HepG2 (cell line): ENCODE data around the gene NAA25. TPM values are rescaled to one million over a fixed set of nuclear protein-coding genes. Genes with fewer than 3 reads are reported as not detected.

Experiments used
- ATAC-seq: fragments of 200-7000 bp; cut with Tn5 transposase; 3 replicates; pipeline ENCODE4 v1.9.1; 2020; ENCODE audit warnings: mild to moderate bottlenecking, moderate library complexity
- BruUV-seq: library from RNA; stranded (reverse); fragments of 400-500 nt; replicated peaks from 2 replicates; lab custom pipeline; 2021; lab: Mats Ljungman, UMichigan
- CTCF ChIA-PET: fragments of 300-600 bp; formaldehyde crosslinking; extraction: SDS; loops from one replicate; lab custom pipeline; 2021; ENCODE audit warnings: low total read pairs, inconsistent platforms, low intra/inter-chr PET ratio; lab: Yijun Ruan, JAX
- POLR2A ChIA-PET: fragments of 350-600 bp; sonication (Branson Sonifier 250); formaldehyde crosslinking; loops from one replicate; lab custom pipeline; 2020; ENCODE audit warnings: antibody characterized with exemption, inconsistent platforms; lab: Yijun Ruan, JAX
- DNase-seq: peaks from one replicate; pipeline ENCODE4 v3.0.0-alpha.2; 2015; ENCODE audit warnings: low spot score
- FAIRE-seq: peaks from 3 replicates; lab custom pipeline; 2011; peaks lifted over from hg19 to GRCh38; lab: Jason Lieb, UNC
- H2AFZ ChIP-seq: one replicate; pipeline ENCODE4 v1.6.1; 2011; ENCODE audit warnings: low read length, inconsistent platforms
- H3K27ac ChIP-seq: fragments of 300-600 bp; 3 replicates; pipeline ENCODE4 v1.8.0; 2011; ENCODE audit warnings: mixed run types, mild to moderate bottlenecking, mixed read lengths, low read length, inconsistent platforms; ENCODE audit not compliant: insufficient read depth; ENCODE audit errors: extremely low read length
- H3K27me3 ChIP-seq, 2 experiments: fragments of 200-600 bp in 1 of 2; 2 replicates in 1 of 2; 3 replicates in 1 of 2; pipeline versions ENCODE4 v1.6.0 to v1.8.0; 2011; ENCODE audit warnings: low read length in 2 of 2, mild to moderate bottlenecking in 2 of 2, moderate library complexity in 2 of 2, inconsistent platforms in 1 of 2; ENCODE audit not compliant: insufficient read depth in 2 of 2, control insufficient read depth in 1 of 2
- H3K36me3 ChIP-seq, 2 experiments: fragments of 200-600 bp in 1 of 2; replicated peaks in 1 of 2; 2 replicates in 1 of 2; 3 replicates in 1 of 2; pipeline versions ENCODE4 v1.5.1 to v1.8.0; 2011; ENCODE audit warnings: low read length in 2 of 2, inconsistent platforms in 1 of 2; ENCODE audit not compliant: insufficient read depth in 2 of 2, control insufficient read depth in 1 of 2
- H3K4me1 ChIP-seq: 2 replicates; pipeline ENCODE4 v1.5.1; 2012; ENCODE audit warnings: low read length, inconsistent platforms; ENCODE audit not compliant: insufficient read depth
- H3K4me2 ChIP-seq: 2 replicates; pipeline ENCODE4 v1.6.0; 2011; ENCODE audit warnings: low read depth, low read length, inconsistent platforms
- H3K4me3 ChIP-seq, 3 experiments: fragments of 200-600 bp in 1 of 3; sonication (generic), shearing (Covaris generic) in 1 of 3; replicated peaks in 1 of 3; 2 replicates each; pipeline ENCODE4 v1.5.1; 2011 to 2016; ENCODE audit warnings: low read length in 3 of 3, inconsistent platforms in 2 of 3, low read depth in 2 of 3, mild to moderate bottlenecking in 2 of 3, control low read depth in 1 of 3, mixed read lengths in 1 of 3; ENCODE audit not compliant: insufficient read depth in 1 of 3
- H3K79me2 ChIP-seq: one replicate; pipeline ENCODE4 v1.6.1; 2011; ENCODE audit warnings: low read length, inconsistent platforms; ENCODE audit not compliant: insufficient read depth
- H3K9ac ChIP-seq: 2 replicates; pipeline ENCODE4 v1.6.0; 2011; ENCODE audit warnings: mild to moderate bottlenecking, low read depth, low read length, inconsistent platforms; ENCODE audit not compliant: insufficient read depth
- H3K9me3 ChIP-seq: 2 replicates; pipeline ENCODE4 v1.5.1; 2012; ENCODE audit warnings: mild to moderate bottlenecking, low read length
- H4K20me1 ChIP-seq: 2 replicates; pipeline ENCODE4 v1.6.0; 2011; ENCODE audit warnings: inconsistent platforms, mild to moderate bottlenecking, low read length, moderate library complexity; ENCODE audit not compliant: insufficient read depth
- EEA1 ChIP-seq: sonication (generic); formaldehyde crosslinking; IDR thresholded peaks from 2 replicates; pipeline ENCODE4 v1.5.1; 2020; ENCODE audit warnings: mild to moderate bottlenecking, missing genetic modification reagents, borderline replicate concordance
- HNRNPK ChIP-seq: fragments of 200-400 bp; formaldehyde crosslinking; IDR thresholded peaks from 2 replicates; pipeline ENCODE4 v1.6.1; 2018; ENCODE audit warnings: low read length, low read depth, moderate library complexity, mild to moderate bottlenecking; ENCODE audit not compliant: poor library complexity, severe bottlenecking
- HNRNPLL ChIP-seq: fragments of 200-400 bp; formaldehyde crosslinking; IDR thresholded peaks from 2 replicates; pipeline ENCODE4 v1.6.1; 2017; ENCODE audit warnings: mild to moderate bottlenecking, low read depth, low read length; ENCODE audit not compliant: poor library complexity, severe bottlenecking
- SNAPC2 ChIP-seq: sonication (generic); formaldehyde crosslinking; IDR thresholded peaks from 2 replicates; pipeline ENCODE4 v1.8.1; 2022; ENCODE audit warnings: mild to moderate bottlenecking, missing genetic modification reagents
- ZNF709 ChIP-seq: sonication (generic); formaldehyde crosslinking; IDR thresholded peaks from 2 replicates; pipeline ENCODE4 v1.5.0; 2020; ENCODE audit warnings: mild to moderate bottlenecking, missing genetic modification reagents
- WGBS: methylation state at CpG from one replicate; pipeline ENCODE4 v1.1.6; 2017; ENCODE audit warnings: low lambda C conversion rate; 5-methylcytosine and 5-hydroxymethylcytosine counted together
- in situ Hi-C: cut with HindIII; loops from 2 replicates; pipeline ENCODE4 v1.10.0; 2017; ENCODE audit warnings: low pct_unique_long_range_greater_than_20kb; ENCODE audit not compliant: extremely low pct_ligation_motif_present
- intact Hi-C: fragments of 100-400 bp; cut with micrococcal nuclease; formaldehyde crosslinking; loops from one replicate; pipeline ENCODE4 v1.10.0; 2022; ENCODE audit not compliant: unreplicated experiment
- polyA plus RNA-seq, 8 experiments: library from polyadenylated mRNA; depleted of rRNA in 3 of 8; stranded (reverse) in 7 of 8; unstranded in 1 of 8; fragments of >200 nt; fragmentation: Illumina TruSeq in 4 of 8; extraction: Trizol in 4 of 8; gene quantifications; 2 replicates each; pipeline versions ENCODE4 v1.2.1 to v1.2.3, GENCODE V29; 2011 to 2016; ENCODE audit warnings: low read depth in 4 of 8, missing spikeins in 1 of 8, mixed read lengths in 1 of 8; ENCODE audit not compliant: insufficient read depth in 1 of 8
- total RNA-seq, 5 experiments: library from RNA; depleted of rRNA; stranded (reverse); fragments of >200 nt; fragmentation: Illumina TruSeq; extraction: Trizol; gene quantifications; 2 replicates each; pipeline ENCODE4 v1.2.3, GENCODE V29; 2016; ENCODE audit warnings: low read depth in 1 of 5
- TF ChIP-seq, protein P1 (sequence below): sonication (generic); formaldehyde crosslinking; IDR thresholded peaks from 2 replicates; pipeline ENCODE4 v1.5.0; 2020; ENCODE audit warnings: mild to moderate bottlenecking, missing genetic modification reagents

The NAA25 gene
- total and polyA plus RNA-seq, 2 of the 13 experiments (the other 11 are each of a cell fraction or from before 2014, with no cell fraction given), result 11.4 to 32.0 TPM

GRCh38 chr12:112096070-112096469 is 12.5 kb downstream of the NAA25 start (continued):
- peak; percentile 18 for TF ChIP-seq HNRNPK
- no peak for TF ChIP-seq SNAPC2
- no peak for TF ChIP-seq HNRNPLL
- TF ChIP-seq EEA1 (CRISPR knock-in tag), result no peak

DNA sequence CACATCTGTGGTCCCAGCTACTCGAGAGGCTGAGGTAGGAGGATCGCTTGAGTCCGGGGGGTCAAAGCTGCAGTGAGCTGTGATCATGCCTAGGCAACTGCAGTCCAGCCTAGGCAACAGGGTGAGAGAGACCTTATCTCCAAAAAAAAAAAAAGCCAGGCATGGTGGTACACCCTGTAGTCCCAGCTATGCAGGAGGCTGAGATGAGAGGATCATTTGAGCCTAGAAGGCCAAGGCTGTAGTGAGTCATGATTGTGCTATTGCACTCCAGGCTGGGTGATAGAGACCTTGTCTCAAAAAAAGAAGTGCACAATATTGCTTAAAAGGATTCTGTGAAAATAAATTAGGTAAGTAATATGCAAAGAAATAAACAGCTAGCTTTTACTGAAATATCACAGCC is 17.0 kb downstream of the NAA25 start:
- CTCF ChIA-PET, result no interaction called here
- in situ Hi-C loops, result no loop called here
- BruUV-seq, result no TSS peak
- Histone ChIP-seq H2AFZ (no peak overlapping the region), H3K4me1 (no peaks in the 10 kb centered on the region), H3K9ac (no peak overlapping the region), H3K36me3 (peaks cover 16 to 68% of the 10 kb centered on the region in 2 experiments), H4K20me1 (0 out of 2 replicates have a peak, but pooled peaks cover 2% of the 10 kb centered on the region), H3K79me2 (peaks cover 36% of the 10 kb centered on the region), H3K27me3 (no peaks in the 10 kb centered on the region), H3K27ac (no peak overlapping the region), H3K9me3 (no peaks in the 10 kb centered on the region), H3K4me3 (no peak overlapping the region), H3K4me2 (no peak overlapping the region)
- POLR2A ChIA-PET, result no interaction called here
- no peak for TF ChIP-seq ZNF709 (CRISPR knock-in tag)
- TF ChIP-seq, protein P1, sequence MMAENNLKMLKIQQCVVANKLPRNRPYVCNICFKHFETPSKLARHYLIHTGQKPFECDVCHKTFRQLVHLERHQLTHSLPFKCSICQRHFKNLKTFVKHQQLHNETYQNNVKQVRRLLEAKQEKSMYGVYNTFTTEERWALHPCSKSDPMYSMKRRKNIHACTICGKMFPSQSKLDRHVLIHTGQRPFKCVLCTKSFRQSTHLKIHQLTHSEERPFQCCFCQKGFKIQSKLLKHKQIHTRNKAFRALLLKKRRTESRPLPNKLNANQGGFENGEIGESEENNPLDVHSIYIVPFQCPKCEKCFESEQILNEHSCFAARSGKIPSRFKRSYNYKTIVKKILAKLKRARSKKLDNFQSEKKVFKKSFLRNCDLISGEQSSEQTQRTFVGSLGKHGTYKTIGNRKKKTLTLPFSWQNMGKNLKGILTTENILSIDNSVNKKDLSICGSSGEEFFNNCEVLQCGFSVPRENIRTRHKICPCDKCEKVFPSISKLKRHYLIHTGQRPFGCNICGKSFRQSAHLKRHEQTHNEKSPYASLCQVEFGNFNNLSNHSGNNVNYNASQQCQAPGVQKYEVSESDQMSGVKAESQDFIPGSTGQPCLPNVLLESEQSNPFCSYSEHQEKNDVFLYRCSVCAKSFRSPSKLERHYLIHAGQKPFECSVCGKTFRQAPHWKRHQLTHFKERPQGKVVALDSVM, result 0 out of 2 replicates have a peak, but pooled peaks have one; percentile 18
- FAIRE-seq (no peak), DNase-seq (no peak), ATAC-seq (no peak)
- WGBS, result 100% methylated on average over 3 of the region's 3 CpGs
- intact Hi-C loops, result no loop called here
